ENCODE data around the gene GPRIN3.
"Not testable (repeated sequence)": the region's sequence is repeated elsewhere in the genome, so short reads cannot be mapped to it uniquely, and the experiment has no call there.

GPRIN3 gene

DNA sequence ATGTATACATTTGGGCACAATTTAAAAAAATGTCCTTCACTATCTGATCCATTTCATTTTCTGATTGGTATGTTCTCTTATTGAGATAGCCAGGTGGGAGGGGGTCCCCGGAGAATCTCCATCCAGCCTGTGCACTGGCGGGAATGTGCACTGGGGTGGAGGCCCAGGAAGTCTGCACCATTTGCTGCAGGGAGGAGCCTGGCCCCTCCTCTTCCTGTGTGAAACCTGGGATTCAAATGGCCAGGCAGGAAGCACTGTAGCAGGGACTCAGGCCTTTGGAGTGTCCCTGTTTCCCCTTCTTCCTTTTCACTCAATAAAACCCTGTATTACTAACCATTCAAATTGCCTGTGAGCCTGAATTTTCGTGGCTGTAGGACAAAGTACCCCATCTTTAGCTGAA lies 44.3 kb downstream of the GPRIN3 start:
- no peak for DNase-seq (ENCODE audit: extremely low read depth in 1 of 2, low read depth in 1 of 2)

DNA sequence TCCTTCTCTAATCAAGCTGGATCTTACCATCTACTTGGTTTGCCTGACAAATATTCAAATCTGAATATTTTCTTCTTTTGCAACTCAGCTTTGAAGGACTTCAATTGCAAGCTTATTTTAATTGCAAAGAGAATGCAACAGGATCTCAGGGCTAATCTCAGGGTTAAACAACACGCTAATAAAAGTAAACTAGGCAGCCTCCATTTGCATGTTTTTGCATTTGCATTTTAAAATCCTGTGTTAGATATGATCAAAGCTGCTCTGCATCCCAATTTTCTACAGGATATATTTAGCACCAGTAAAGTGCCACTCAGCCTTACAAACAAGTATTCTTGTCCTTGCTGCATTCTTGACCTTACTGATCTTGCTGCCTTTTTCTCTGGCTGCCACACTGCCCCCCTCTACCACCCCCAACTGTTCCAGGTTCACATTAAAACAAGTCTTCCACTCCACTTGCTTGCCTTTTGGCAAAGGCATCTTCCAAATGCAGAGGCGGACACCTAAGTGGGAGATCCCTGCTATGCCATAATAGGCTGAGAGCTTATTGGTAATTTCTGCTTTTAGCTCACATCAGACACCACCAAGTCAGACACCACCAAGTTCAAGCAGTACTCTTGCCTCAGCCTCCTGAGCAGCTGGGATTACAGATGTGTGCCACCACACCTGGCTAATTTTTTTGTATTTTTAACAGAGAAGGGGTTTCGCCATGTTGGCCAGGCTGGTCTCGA lies 48.1 kb downstream of the GPRIN3 start:
- DNase-seq (ENCODE audit: extremely low read depth in 1 of 2, low read depth in 1 of 2), result no peak

DNA sequence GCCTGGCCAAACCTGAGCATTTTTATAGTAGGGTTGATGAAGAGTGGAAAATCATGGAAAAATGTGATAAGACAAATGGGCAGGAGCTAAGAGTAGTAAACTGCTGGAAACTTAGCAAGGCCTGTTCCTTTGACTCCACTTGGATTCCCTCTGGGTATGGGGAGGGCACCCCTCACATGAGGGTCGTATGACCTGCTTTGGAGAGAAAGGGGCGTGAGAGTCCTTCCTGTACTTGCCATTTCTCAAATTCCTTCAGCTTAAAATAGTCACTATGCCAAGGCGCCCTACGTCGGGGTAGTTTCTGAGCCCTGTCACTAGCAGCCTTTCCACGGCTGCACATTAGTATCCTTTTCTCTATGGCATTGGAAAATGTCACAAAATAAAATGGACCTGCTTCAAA lies 49.1 kb downstream of the GPRIN3 start:
- DNase-seq (ENCODE audit: extremely low read depth in 1 of 2, low read depth in 1 of 2), result no peak

DNA sequence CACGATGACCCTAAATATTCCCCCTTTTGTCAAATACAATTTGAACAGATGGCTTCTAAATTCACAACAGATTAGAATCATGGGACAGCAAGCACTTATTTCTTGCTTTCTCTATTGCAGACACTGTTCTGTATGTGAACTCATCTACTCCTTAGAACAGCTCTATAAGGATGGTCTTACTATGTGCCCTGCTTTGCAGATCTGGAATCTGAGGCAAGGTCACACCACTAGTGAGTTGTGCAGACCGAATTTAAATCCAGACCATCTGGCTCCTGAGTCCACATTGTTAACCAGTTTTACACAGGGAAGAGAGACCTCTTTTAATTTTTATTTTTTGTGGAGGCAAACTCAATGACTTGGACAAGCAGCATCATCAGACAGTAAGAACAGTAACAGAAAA lies 50.2 kb downstream of the GPRIN3 start:
- DNase-seq (ENCODE audit: extremely low read depth in 1 of 2, low read depth in 1 of 2), result no peak

DNA sequence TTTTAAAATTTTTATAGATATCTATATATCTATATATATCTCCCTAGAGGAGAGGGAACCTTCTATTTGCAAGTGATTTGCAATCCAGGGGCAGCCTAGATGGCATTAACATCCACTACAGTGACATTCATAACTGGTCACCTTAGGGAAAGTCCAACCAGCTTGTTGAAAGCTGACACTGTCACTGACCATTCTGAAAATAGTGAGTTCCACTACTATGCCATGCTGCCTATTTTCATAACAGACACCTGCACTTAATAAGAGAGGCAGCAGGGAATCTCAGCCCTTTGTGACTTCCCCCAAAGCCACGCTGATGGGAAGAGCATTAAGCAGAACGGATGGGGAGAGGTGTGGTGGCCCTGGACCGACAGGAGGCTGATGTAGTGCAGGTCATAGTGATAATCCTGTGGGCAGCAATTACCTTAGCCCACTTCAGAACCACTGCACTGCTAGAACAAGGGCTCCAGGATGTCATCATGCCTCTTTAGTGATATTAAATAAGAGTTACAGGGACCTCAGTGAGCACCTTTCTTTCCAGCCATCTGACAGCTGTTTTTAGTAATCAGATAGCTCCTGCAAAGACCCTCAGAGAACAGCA lies 51.3 kb downstream of the GPRIN3 start:
- DNase-seq (ENCODE audit: extremely low read depth in 1 of 2, low read depth in 1 of 2), result no peak

DNA sequence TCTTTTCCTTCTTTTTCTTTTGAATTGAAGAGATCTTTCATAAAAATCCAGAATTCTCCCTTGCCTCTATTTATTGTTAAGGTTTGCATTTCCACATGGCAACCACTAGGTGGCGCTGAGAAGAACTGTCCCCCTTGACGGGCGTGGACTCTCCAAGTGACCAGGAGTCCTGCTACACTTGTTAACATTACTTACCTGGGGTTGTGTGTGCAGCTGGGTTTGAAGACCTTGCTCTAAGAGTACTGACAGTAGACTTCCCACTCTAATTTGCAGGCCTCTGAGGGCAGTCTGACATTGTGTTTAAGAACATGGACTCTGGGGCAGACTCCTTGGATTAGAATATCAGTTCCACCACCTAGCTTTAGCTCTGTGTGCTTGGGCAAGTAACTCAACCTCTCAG lies 52.8 kb downstream of the GPRIN3 start:
- DNase-seq (ENCODE audit: extremely low read depth in 1 of 2, low read depth in 1 of 2), result peak; percentile 7 to 20

DNA sequence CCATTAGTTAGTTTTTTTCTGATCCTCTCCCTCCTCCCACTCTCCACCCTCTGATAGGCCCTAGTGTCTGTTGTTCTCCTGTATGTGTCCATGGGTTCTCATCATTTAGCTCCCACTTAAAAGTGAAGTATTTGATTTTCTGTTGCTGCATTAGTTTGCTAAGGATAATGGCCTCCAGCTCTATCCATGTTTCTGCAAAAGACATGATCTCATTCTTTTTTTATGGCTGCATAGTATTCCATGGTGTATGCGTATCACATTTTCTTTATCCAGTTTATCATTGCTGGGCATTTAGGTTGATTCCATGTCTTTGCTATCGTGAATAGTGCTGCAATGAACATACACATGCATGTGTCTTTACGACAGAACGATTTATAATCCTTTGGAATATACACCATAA lies 53.3 kb downstream of the GPRIN3 start:
- not testable (repeated sequence) for DNase-seq (ENCODE audit: extremely low read depth in 1 of 2, low read depth in 1 of 2)

DNA sequence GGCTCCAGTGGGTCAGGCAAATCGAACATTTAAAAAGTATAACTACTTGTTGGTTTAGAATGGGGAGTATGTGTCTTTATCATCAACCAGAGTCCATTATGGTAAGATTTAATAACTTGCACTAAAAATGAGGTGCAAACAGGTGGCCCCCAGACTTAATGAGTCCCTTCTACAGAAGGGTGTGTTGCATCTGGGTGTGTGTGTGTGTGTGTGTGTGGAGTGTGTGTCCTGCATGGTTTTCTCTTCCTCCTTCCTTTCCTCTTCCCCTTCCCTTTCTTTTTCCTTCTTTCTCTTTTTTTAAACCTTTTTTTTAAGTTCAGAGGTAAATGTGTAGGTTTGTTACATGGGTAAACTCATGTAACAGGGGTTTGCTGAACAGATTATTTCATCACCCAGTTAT lies 53.7 kb downstream of the GPRIN3 start:
- no peak for DNase-seq (ENCODE audit: extremely low read depth in 1 of 2, low read depth in 1 of 2)

DNA sequence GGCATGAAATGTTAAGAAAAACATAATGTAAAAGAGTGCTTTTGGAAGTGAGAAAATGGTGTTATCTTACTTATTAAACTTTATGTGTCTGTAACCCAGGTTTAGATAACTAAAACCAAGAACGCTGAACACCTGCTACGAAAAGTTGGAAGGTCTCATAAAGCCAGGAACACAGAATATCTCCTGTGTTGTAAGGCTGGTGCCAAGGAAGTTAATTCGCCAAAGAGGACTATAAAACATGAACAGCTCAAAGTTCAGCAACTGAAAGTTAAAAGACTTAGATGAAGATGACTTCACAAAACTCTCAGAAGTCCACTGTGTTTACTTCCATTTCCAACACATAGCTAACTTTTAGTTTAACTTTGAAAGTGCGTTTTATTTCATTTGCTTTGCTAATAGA lies 54.3 kb downstream of the GPRIN3 start:
- no peak for DNase-seq (ENCODE audit: extremely low read depth in 1 of 2, low read depth in 1 of 2)

DNA sequence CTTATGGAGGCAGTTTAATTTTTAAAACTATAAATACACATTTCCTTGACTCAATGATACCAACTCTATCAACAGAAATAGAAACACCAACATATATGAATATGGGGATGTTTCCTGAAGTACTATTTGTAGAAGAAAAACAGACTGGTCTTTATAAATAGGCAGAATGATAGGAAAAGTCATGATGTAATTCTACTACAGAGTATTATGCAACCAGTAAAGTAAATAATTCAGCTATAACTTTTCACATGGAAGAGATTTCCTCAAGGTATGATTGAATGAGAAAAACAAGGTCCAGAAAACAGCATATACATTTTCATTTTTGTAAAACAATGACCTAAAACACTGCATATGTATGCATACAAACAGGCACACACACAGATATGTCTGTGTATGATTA lies 56.2 kb downstream of the GPRIN3 start:
- DNase-seq (ENCODE audit: extremely low read depth in 1 of 2, low read depth in 1 of 2), result no peak

DNA sequence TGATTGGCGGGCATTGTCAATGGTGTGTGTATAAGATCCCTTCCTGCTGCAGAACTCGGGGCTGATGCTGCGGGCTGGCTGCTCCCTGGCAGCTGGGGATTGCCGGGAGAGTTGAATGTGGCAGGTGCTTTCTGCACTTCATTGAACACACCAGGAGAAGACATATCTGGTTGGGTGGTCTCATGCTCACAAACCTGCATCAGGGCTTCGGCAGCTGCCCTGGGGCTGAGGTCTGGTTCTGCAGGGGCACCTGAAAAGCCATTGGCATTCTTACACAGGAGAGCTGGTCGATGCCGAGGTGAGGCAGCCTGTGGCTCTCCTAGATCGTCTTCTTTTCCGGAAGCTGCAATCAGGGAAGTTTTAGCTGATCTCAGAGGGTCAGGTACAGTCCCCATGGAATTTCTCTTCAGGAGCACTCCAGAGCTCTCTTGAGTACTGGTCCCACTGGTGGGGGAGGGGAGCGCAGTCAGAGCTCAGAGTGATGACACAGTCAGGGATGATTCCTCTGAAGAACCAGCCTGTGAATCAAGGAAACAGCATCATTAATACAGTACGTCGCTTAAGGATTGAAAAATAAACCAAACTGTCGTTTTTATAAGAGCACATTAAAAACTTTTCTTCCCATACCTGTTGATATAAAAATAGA lies 57.8 kb downstream of the GPRIN3 start:
- no peak for DNase-seq (ENCODE audit: extremely low read depth in 1 of 2, low read depth in 1 of 2)

DNA sequence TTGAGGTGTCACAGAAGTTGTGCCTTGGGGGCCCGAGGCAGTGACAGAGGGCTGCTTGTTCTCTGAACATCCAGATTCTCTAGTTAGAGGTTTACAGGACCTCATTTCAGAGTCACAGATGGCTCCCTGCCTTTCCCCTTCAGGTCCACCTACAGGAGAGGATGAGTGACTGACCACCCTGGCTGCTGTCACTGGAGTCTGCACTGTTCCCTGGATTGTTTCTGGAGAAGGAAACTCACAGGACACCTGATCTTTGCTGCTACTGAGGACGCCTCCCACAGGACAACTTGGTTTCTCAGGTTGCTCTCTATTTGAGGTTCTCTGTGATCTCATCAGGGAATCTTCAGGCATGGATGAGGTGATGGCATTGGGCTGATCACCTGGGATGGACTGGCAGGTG lies 58.3 kb downstream of the GPRIN3 start:
- DNase-seq (ENCODE audit: extremely low read depth in 1 of 2, low read depth in 1 of 2), result no peak

DNA sequence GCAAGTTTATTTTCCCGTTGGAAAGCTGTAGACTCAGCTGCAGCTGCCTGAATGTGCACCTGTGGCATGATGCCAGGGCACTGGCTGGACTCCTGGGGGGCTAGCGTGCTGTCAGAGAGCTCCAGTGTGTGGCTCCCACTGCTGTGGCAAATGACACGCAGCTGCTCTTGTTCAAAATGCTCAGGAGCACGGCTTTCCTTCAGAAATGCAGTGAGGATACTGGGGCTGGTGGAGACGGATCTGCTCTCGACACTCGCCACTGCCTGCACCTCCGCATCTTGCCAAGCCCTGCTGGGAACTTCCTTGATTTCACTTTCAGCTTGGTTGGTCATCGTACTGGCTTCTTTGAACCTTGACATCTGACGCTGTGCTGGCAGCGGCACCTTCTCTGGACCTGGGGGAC lies 58.7 kb downstream of the GPRIN3 start:
- no peak for DNase-seq (ENCODE audit: extremely low read depth in 1 of 2, low read depth in 1 of 2)

DNA sequence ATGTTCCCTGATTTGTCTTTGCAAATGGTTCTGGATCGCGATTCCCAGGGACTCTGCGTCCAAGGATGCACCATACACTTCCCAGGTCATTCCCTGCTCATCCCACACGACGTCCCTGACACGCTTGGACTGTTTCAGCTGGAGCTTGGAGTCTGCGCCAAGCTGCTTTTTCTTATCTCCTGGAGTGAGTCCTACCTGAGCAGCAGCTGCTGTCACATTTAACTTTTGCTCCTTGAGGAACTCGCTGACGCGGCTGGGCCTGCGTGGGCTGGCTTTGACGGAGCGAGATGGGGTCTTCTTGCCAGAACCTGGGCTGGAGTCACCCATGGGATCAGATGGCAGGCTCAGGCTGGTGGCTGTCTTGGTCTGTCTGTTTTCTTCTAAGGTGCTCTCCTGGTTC lies 59.6 kb downstream of the GPRIN3 start:
- DNase-seq (ENCODE audit: extremely low read depth in 1 of 2, low read depth in 1 of 2), result no peak

DNA sequence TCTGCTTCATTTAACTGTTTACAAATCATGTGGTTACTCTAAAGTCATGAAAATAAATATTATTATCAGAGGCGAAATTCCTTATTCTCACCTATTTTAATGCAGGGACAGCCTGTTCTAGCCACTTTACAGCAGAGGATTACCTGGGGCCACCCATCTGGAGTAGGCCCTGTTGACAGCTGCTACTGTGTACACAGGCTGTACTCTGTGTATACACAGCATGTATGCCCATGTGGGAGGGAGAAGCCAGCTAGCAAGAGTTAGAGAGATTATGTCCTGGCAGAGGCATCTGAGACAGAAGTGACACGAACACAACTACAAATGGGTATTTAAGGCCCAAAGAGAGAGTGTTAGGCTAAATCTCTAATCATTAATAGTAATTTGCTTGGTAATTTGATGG lies 62.1 kb downstream of the GPRIN3 start:
- DNase-seq (ENCODE audit: extremely low read depth in 1 of 2, low read depth in 1 of 2), result no peak

DNA sequence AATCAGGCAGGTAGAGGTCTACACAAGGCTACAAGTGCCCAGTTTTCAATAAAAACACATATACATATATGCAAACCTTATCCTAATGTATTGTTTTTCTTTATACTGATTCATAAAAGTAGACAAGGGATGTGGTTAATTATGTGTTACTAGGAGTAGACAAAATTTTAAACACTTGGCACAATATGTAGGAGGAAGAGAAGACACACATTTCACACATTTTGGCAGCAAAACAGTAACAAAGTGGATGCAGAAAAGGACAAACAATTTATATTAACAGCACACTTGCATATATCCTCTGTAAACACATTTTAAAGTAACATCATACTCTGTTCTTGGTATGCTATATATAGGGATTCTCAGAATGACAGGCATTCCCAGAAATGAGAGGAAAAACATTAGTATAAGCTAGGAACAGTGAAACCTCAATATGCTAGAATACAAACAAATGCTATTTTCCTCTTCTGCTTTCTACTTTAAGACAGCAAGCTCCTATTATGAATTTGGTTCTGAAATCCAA lies 63.8 kb downstream of the GPRIN3 start:
- no peak for DNase-seq (ENCODE audit: extremely low read depth in 1 of 2, low read depth in 1 of 2)

DNA sequence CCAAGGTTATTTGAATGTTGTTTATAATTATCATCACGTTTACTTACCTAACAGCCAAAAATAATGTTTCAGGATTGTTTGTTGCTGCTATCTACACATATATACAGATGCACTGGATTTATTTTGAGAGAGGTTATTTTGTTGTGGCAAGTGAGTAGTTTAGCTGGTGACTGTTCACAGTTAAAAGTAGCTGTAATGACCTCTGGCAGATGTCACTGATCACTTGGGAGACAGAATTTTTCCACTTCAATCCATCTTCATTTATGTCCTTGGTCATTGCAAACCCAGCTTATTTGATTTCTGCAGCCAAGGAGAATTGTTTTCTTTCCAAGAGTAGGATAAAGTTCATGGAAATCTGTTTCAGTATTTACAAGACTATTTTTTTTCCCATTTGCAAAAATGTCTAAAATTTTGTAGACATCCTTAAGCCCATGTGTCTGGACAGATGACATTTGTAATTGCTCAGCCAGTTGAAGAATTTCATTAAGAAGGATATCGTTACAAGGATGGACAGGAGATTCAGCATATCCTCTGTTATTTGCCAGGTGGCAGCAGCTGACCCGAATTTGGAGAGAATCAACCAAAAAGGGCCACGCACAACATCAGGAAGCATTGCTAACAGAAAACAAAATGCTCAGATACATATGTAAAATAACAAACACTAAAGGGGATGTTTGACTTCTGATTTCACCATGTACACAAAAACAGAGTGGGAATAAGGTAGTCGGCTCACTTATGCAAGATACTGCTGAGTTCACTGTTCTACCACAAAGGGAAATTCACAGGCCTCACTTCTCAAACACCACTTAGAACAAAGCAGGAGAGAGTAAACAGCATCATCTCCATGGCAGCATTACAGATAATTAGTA lies 64.5 kb downstream of the GPRIN3 start:
- no peak for DNase-seq (ENCODE audit: extremely low read depth in 1 of 2, low read depth in 1 of 2)

DNA sequence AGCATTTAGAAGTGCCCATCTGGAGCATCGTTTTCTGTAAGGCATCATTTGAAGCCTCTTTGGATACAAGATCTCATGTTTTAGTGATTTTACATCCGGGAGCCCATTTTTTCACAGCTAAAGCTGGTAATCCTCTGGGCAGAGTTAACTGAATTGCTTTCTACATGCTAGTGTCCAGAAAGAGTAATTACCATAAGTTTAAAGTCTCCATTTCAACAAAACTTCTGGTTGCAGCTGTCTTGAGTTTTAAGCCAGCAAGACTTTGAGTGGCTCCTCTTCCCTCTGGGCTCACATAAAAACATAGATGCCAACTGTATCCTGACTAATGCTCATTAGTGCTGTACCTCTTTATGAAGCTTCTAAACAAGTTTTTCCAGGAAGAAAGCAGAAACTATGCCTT lies 65.4 kb downstream of the GPRIN3 start:
- no peak for DNase-seq (ENCODE audit: extremely low read depth in 1 of 2, low read depth in 1 of 2)

DNA sequence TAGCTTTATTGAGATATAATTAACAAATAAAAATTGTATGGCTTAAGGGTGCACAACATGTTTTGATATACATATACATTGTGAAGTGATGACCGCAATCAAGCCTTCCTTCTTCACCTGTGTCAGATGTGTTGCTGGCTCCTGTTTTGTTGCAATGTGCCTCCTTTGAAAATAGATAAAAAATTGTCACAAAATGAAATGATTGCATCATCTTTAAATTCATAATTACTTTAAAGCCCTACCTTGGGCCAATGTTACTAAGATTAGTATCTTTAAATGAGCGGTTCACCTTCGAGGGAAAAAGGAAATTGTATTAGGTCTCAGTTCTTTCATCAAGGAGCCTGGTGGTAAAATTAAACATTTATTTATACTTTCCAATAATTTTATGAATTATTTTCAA lies 77.3 kb downstream of the GPRIN3 start:
- no peak for DNase-seq (ENCODE audit: extremely low read depth in 1 of 2, low read depth in 1 of 2)

DNA sequence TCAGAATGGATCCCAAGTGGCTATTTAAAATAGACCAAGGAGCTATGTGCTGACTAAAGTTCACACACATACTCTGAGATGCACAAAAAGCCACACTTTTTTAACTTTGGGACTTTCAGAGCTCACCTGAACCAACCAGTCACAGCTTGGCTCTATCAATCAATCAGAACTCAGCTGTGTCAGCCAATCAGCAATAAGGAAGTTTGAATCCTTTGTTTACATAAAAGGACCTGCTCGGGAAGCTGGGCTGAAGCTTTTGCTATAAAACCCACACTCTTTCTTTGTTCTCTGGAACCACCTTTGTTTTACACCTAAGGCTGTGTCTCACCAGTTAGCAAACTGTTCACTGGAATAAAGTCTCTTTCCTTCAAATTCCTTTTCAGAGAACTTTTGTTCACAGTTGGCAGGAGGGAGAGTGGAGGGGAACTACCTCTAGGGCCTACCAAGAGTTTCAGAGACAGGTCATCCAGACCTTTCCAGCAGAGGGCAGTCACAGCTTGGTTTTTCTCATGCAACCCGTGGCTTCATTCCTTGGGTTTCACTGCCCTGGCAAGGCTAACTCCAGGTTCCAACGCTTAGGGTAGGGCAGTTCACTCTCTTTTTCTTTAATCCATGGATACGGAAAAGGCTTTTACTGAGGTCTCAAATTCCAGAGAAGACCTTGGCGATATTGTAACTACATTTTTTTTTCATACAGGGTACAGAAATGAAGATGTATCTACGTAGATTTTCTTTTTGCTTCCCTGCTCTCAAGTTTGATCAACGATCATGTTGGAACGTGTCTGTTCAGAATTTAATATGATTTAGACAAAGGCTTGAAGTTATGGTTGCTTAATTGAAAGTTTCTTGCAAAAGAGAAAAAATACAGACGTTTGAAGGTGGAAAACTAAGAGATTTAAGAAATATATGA lies 80.7 kb downstream of the GPRIN3 start:
- DNase-seq (ENCODE audit: extremely low read depth in 1 of 2, low read depth in 1 of 2), result peak; percentile 49 to 59
